A549 (cell line): ENCODE measurements around the gene TVP23B.
"Not testable (repeated sequence)": the region's sequence is repeated elsewhere in the genome, so short reads cannot be mapped to it uniquely, and the experiment has no call there.

Experiments
- CTCF ChIP-seq: fragments of >200 bp; sonication (Bioruptor Twin); formaldehyde crosslinking; IDR thresholded peaks from 3 replicates; pipeline ENCODE4 v1.5.1; 2016
- EP300 ChIP-seq, 2 experiments: fragments of >200 bp; sonication (Bioruptor Twin); formaldehyde crosslinking; IDR thresholded peaks; 2 replicates in 1 of 2; 3 replicates in 1 of 2; pipeline ENCODE4 v1.6.1; 2016 to 2017

GRCh38 chr17:18786890-18787289, 5.9 kb downstream of the TVP23B start:
- TF ChIP-seq CTCF; EP300 (IDR thresholded peaks at IDR 0.05): not testable (repeated sequence)
